HG02840 (cell line): ENCODE data around the gene MSI2.
"Not testable (repeated sequence)": the region's sequence is repeated elsewhere in the genome, so short reads cannot be mapped to it uniquely, and the experiment has no call there.

Source experiments
- ATAC-seq: cut with Tn5 transposase; IDR thresholded peaks from one replicate; pipeline ENCODE4 v1.9.1; 2021; ENCODE audit warnings: mild to moderate bottlenecking, moderate library complexity, moderate number of reproducible peaks; ENCODE audit not compliant: unreplicated experiment, low FRiP score

Gene MSI2

GRCh38 chr17:57255776-57256681 lies at the start of gene MSI2:
TSS of gene MSI2 (plus strand) at chr17:57256523. CDS start at chr17:57256743, 220 bp downstream.
- peak; percentile 68 for ATAC-seq

- no peak for ATAC-seq
Observed at GRCh38 chr17:57206928-57207327, 49.4 kb upstream of the MSI2 start.

- no peak for ATAC-seq
Observed at GRCh38 chr17:57207396-57207795, 48.9 kb upstream of the MSI2 start.

GRCh38 chr17:57210224-57210553 lies 46.1 kb upstream of the MSI2 start:
- ATAC-seq: no peak

- no peak for ATAC-seq
Observed at GRCh38 chr17:57210972-57211411, 45.3 kb upstream of the MSI2 start.

GRCh38 chr17:57211543-57211942 lies 44.8 kb upstream of the MSI2 start:
- no peak for ATAC-seq

GRCh38 chr17:57213180-57213825 lies 43.0 kb upstream of the MSI2 start:
- ATAC-seq: no peak

- no peak for ATAC-seq
Observed at GRCh38 chr17:57215317-57215716, 41.0 kb upstream of the MSI2 start.

- no peak for ATAC-seq
Observed at GRCh38 chr17:57221366-57222350, 34.7 kb upstream of the MSI2 start.

- not testable (repeated sequence) for ATAC-seq
Observed at GRCh38 chr17:57222422-57222821, 33.9 kb upstream of the MSI2 start.

GRCh38 chr17:57225127-57225526 lies 31.2 kb upstream of the MSI2 start:
- no peak for ATAC-seq

GRCh38 chr17:57226793-57227192 lies 29.5 kb upstream of the MSI2 start:
- no peak for ATAC-seq

GRCh38 chr17:57228911-57229310 lies 27.4 kb upstream of the MSI2 start:
- ATAC-seq: no peak

GRCh38 chr17:57234061-57234738 lies 22.1 kb upstream of the MSI2 start:
- ATAC-seq: no peak

GRCh38 chr17:57234739-57235092 lies 21.6 kb upstream of the MSI2 start:
- ATAC-seq: no peak

GRCh38 chr17:57235124-57235523 lies 21.2 kb upstream of the MSI2 start:
- ATAC-seq: no peak

- no peak for ATAC-seq
Observed at GRCh38 chr17:57236686-57237299, 19.5 kb upstream of the MSI2 start.

- no peak for ATAC-seq
Observed at GRCh38 chr17:57240648-57241047, 15.7 kb upstream of the MSI2 start.

- ATAC-seq: no peak
Observed at GRCh38 chr17:57242148-57242547, 14.2 kb upstream of the MSI2 start.

- ATAC-seq: no peak
Observed at GRCh38 chr17:57243171-57243622, 13.1 kb upstream of the MSI2 start.
